HG02759 (cell line): Measurements from ENCODE around the gene MALRD1.

Experiments
- ATAC-seq: cut with Tn5 transposase; IDR thresholded peaks from one replicate; pipeline ENCODE4 v1.9.1; 2021; ENCODE audit warnings: mild to moderate bottlenecking, moderate library complexity; ENCODE audit not compliant: unreplicated experiment

MALRD1 gene

DNA sequence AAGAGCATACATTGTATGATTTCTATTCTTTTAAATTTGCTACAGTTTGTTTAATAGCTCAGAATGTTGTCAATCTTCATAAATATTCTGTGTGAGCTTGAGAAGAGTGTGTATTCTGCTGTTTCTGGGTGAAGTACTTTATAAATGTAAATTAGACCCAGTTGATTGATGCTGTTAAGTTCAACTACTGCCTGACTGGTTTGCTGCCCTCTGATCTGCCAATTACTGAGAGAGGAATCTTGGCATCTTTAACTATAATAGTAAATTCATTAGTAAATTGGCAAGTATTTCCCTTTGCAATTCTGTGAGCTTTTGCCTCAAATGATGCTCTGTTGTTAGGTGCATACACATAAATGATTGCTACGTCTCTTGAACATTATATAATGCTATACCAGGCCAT, 512.6 kb downstream of the MALRD1 start:
- no peak for ATAC-seq

DNA sequence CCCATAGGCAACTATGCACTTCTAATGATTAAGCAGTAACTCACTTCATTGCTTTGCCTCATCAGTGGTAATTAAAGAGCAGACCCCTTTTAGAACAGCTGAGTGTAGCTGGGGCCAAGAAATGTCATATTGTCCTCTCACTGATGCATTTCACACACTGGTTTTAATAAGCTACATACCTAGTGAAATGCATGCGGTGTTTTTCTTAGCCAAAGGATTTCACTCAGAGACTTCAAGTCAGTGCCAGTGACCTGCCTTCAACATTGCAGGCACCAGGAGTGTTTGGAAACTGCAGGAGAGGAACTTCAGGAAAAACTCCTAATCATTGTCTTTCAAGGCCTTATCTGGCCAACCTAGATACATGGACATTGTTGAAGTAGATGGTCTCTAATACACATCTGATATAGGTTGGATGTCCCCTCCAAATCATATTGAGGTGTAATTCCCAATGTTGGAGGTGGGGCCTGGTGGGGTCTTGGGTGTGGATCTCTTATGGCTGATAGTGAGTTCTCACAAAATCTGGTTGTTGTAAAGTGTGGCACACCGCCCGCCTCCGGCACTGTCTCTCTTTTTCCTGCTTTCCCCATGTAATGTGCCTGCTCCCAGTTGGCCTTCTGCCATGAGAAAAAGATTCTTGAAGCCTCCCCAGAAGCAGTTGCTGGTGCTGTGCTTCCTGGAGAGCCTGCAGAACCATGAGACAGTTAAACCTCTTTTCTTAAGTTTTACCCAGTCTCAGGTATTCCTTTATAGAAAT, 515.0 kb downstream of the MALRD1 start:
- ATAC-seq = no peak

DNA sequence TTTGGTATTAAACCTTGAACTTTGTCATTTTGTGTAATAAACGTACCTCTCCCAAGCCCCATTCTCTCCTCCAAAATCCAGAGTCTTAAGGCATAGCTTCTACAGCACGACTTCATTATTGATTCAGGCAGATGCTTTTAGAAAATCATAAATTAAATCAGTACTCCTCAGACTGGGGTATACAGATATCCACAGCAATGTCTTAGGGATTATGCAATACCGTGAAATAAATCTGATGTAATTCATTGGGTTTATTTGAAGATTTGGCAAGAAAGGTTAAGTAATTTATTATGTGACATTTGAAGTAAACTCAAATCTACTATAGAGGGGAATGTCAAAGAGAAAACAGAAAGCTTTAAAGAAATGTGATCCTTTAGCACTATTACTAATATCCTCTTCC, 521.5 kb downstream of the MALRD1 start:
- ATAC-seq = no peak

DNA sequence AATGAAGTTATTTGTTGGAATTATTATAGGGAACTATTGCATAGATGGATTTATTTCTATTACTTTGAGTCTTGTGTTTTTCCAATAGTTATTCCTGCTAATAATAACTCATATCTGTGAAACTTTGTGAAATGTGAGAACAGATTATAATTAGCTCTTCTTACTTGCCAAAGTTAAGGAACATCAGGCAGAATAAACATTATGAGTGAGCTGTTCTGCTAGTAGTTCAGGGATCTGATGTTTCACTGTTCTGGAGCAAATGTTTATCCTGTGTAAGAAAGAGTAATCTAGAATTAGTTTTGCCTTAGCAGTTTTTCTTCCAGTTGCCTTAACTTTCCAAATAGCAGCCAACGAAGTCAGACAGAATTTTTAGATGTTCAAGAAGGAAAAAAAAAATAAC, 522.4 kb downstream of the MALRD1 start:
- no peak for ATAC-seq

GRCh38 chr10:19572056-19572455, 523.5 kb downstream of the MALRD1 start:
- no peak for ATAC-seq

- no peak for ATAC-seq
Observed at GRCh38 chr10:19576576-19576975, 528.0 kb downstream of the MALRD1 start.

DNA sequence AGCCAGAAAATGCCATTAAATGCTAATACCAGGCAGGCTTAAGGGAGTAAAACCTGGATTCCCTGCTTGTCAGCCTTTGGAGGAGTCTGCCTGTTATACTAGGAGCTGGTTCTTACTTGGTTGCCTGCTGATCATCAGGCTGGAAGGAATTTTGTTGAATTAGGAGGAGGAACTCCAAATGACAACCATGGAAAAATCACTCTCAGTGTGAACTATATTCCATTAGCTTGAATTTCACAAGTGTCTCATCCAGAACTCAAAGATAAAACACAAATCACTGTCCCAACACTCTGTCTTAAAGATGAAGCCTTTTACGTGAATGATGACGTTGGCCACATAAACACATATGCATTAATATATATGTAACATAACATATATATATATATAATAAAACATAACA, 528.8 kb downstream of the MALRD1 start:
- ATAC-seq = no peak

- ATAC-seq = no peak
Observed at GRCh38 chr10:19577807-19578206, 529.2 kb downstream of the MALRD1 start.

- no peak for ATAC-seq
Observed at GRCh38 chr10:19578571-19578970, 530.0 kb downstream of the MALRD1 start.

DNA sequence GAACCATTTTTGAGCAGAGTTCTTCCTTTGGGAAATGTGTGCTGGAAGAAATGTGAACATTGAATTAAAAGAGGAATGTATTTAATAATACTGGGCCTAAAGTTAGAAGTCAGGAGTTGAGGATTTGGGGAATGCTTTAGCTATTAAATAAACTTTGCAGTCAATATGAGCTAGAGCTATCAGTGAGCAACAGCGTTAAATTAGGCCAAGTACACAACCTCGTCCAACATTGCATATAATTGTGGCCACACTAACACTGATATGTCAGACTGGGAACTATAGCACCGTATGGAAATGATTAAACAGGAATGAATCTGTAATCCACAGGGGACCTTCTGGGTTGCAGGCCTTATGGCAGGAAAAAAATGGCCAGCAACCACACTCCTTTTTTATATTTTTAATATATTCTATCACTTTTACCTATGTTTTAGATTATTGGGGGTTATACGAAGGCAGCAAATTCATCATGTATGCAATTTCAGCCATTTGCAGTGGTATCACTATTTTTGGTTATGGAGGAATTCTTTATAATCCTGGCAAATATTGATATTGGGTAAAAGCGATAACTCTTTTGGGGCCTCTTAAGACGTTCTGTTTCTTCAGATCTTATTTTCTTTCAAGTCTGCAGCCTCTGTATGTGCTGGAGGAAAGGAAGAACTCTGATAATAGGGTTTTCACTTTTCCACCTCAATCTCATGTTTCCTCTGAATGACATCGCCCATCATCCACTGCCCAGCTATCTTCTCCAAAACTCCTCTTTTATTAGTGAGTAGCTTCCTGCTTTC, 531.4 kb downstream of the MALRD1 start:
- no peak for ATAC-seq

- no peak for ATAC-seq
Observed at GRCh38 chr10:19580691-19581090, 532.1 kb downstream of the MALRD1 start.

GRCh38 chr10:19588608-19589007, 540.0 kb downstream of the MALRD1 start:
- no peak for ATAC-seq

DNA sequence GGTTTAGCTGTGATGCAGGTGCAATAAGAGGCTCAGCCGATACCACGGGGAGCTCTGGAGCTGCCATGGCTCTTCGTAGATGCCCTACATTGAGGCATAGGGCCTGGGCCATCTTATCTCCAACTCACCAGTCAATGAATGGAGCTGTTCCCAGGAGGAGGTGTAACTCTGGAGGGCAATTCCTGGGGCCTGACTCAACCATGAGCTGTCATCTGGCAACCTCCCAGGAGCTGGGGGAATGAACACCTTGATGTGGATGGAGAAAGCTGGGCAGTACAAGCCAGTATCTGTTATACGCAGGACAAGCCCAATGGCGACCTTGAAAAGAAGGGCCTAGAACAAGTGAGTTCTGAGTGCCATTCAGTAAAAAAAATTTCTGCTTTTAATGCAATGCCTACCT, 543.7 kb downstream of the MALRD1 start:
- ATAC-seq = no peak

DNA sequence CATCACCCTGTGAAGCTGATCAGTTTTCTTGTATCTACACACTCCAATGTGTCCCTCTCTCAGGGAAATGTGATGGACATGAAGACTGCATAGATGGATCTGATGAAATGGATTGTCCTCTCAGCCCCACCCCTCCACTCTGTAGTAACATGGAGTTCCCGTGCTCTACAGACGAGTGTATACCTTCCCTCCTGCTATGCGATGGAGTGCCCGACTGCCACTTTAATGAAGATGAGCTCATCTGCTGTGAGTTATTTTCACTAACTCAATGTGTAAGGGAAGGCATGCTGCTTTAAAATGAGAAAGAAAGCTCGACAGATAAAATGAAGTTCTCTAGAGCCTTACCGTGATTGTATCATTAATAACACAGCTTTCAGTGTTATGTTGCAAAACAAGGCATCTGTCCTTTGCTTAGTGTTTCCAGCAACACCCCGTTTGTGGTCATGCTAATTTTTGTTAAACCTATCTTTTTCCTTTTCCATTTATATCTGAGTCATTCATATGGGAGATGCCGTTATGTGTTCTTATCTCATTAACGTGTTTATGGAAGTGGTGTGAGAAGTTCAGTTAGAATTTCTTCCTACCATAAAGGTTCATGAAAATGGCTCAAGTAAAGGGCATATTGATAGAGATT, 546.7 kb downstream of the MALRD1 start:
- no peak for ATAC-seq

DNA sequence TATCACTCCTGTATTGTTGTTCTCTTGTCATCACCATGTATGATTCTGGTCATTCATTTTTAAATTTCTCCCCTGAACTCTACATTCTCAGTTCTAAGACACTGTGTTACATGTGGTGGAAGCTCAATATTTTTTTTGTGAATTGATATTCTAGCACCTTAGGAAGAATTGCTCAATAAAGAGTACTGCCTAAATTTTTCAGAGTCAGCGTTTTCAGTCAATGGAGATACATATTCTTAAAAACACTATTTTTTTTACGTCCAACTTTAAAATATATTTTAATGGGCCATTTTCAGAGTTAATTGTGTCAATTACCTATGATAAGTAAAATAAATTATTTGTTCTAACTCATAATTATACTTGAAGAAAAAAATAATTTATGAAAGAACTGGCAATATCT, 557.2 kb downstream of the MALRD1 start:
- ATAC-seq = no peak

GRCh38 chr10:19606968-19607367, 558.4 kb downstream of the MALRD1 start:
- no peak for ATAC-seq

DNA sequence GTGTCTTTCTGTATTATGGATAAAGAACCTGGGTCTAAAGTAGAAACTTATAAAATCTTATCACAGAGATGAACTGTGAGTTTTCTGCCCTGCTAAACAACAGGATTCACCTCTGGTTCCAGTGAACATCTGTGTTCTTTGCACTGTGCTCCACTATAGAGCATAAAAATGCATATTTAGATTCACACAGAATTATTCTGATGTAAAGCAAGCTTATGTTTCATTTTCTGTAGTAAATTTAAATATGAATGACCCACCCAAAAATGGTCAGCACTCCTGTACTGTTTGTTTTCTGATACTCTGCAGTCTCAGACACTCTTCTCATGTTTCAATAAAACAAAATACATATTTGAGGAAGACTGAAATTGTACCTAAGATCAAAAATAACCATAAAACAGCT, 563.2 kb downstream of the MALRD1 start:
- no peak for ATAC-seq

DNA sequence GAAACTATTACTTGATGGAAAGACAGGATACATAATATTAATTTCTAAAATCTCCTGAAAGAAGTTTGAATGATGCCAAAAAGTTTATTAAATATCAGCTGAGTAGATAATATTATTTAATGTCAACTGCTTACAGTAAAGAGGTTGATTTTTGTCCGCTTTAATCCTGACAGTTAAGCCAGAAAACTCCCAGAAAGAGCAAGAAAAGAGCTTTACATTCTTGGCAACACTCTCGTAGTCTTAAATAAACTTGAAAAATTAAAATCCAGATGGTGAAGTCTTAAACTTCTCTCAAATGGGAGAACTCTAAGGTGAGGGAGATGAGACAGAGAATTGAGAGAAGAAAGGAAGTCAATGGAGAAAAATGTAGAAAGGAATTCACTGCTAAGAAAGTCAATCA, 568.4 kb downstream of the MALRD1 start:
- no peak for ATAC-seq

GRCh38 chr10:19620811-19621210, 572.2 kb downstream of the MALRD1 start:
- no peak for ATAC-seq

- no peak for ATAC-seq
Observed at GRCh38 chr10:19623321-19623720, 574.7 kb downstream of the MALRD1 start.

- ATAC-seq = no peak
Observed at GRCh38 chr10:19626156-19626555, 577.6 kb downstream of the MALRD1 start.
